HG02763 (cell line): Measurements from ENCODE around the gene E4F1.

Source experiments
- ATAC-seq: cut with Tn5 transposase; IDR thresholded peaks from one replicate; pipeline ENCODE4 v1.9.1; 2021; ENCODE audit warnings: mild to moderate bottlenecking, moderate library complexity; ENCODE audit not compliant: unreplicated experiment

E4F1 gene

GRCh38 chr16:2270588-2271470 is 47.4 kb downstream of the E4F1 start:
- ATAC-seq: no peak

- ATAC-seq: no peak
These were observed 48.6 kb downstream of the E4F1 start for GRCh38 chr16:2271848-2272461.

GRCh38 chr16:2273484-2273883 is 50.1 kb downstream of the E4F1 start:
- ATAC-seq: no peak

- no peak for ATAC-seq
These were observed 50.5 kb downstream of the E4F1 start for GRCh38 chr16:2273931-2274330.

- no peak for ATAC-seq
These were observed 52.3 kb downstream of the E4F1 start for GRCh38 chr16:2275476-2276367.

GRCh38 chr16:2276368-2277195 is 53.2 kb downstream of the E4F1 start:
- no peak for ATAC-seq

- no peak for ATAC-seq
These were observed 54.3 kb downstream of the E4F1 start for GRCh38 chr16:2277466-2278271.

GRCh38 chr16:2278272-2278608 is 54.8 kb downstream of the E4F1 start:
- no peak for ATAC-seq

GRCh38 chr16:2278956-2279800 is 55.8 kb downstream of the E4F1 start:
- no peak for ATAC-seq

- no peak for ATAC-seq
These were observed 57.1 kb downstream of the E4F1 start for GRCh38 chr16:2280461-2280860.

- ATAC-seq: no peak
These were observed 57.7 kb downstream of the E4F1 start for GRCh38 chr16:2280981-2281542.

GRCh38 chr16:2282262-2282661 is 58.9 kb downstream of the E4F1 start:
- ATAC-seq: no peak

GRCh38 chr16:2282866-2283555 is 59.6 kb downstream of the E4F1 start:
- ATAC-seq: no peak

- no peak for ATAC-seq
These were observed 60.8 kb downstream of the E4F1 start for GRCh38 chr16:2284001-2284770.

GRCh38 chr16:2284797-2285576 is 61.6 kb downstream of the E4F1 start:
- no peak for ATAC-seq
